Testis (tissue), 3 donors: ENCODE results near the gene KHK. TPM values are rescaled to one million over a fixed set of nuclear protein-coding genes. Genes with fewer than 3 reads are reported as not detected.
"Not testable (repeated sequence)": the region's sequence is repeated elsewhere in the genome, so short reads cannot be mapped to it uniquely, and the experiment has no call there.

Experiments used
- DNase-seq: peaks from one replicate; pipeline ENCODE4 v3.0.0-alpha.2; 2019
- H3K27ac ChIP-seq, 2 donors: fragments of 200-600 bp; sonication (generic); one replicate each; pipeline ENCODE4 v1.5.1; 2019
- H3K27me3 ChIP-seq: fragments of 200-600 bp; sonication (generic); one replicate; pipeline ENCODE4 v1.5.1; 2019
- H3K36me3 ChIP-seq: fragments of 200-600 bp; sonication (generic); one replicate; pipeline ENCODE4 v1.5.1; 2017; ENCODE audit warnings: low read depth; ENCODE audit errors: missing control alignments
- H3K4me1 ChIP-seq: fragments of 200-600 bp; sonication (generic); one replicate; pipeline ENCODE4 v1.5.1; 2019
- H3K4me3 ChIP-seq, 2 donors: fragments of 200-600 bp; sonication (generic); one replicate each; pipeline ENCODE4 v1.5.1; 2017 to 2019
- H3K9me3 ChIP-seq: fragments of 200-600 bp; sonication (generic); one replicate; pipeline ENCODE4 v1.5.1; 2017
- POLR2A ChIP-seq: fragments of 450-650 bp; IDR thresholded peaks from one replicate; pipeline ENCODE4 v1.6.1; 2017; ENCODE audit warnings: antibody characterized with exemption, mild to moderate bottlenecking, moderate library complexity
- WGBS, 2 donors: methylation state at CpG; one replicate each; pipeline ENCODE4 v1.1.5; 2018; 5-methylcytosine and 5-hydroxymethylcytosine counted together
- intact Hi-C: fragments of 100-400 bp; cut with DNase I; formaldehyde crosslinking; loops from one replicate; pipeline ENCODE4 v1.15.1; 2023; ENCODE audit warnings: low total_unique reads
- polyA plus RNA-seq: library from polyadenylated mRNA; stranded (reverse); fragments of 350-450 nt; fragmentation: Illumina TruSeq; extraction: RNeasy Lipid Tissue Mini Kit (QIAGEN cat#74804); gene quantifications from one replicate; pipeline ENCODE4 v1.2.3, GENCODE V29; 2014; ENCODE audit warnings: low read depth, low replicate concordance; ENCODE audit not compliant: insufficient read depth
- total RNA-seq, 2 donors: library from RNA; depleted of rRNA; stranded (reverse); fragments of >200 nt; gene quantifications; one replicate each; pipeline ENCODE4 v1.2.3, GENCODE V29; 2016
- TF ChIP-seq, protein P1 (sequence below), 3 experiments: fragments of 450-650 bp in 2 of 3; fragments of 200-600 bp in 1 of 3; sonication (generic) in 1 of 3; IDR thresholded peaks; one replicate each; pipeline ENCODE4 v1.5.1; 2016 to 2019; ENCODE audit warnings: antibody characterized with exemption in 3 of 3, mild to moderate bottlenecking in 2 of 3, moderate library complexity in 1 of 3

The KHK gene
- total and polyA plus RNA-seq, 3 donors from 2014 or later: 5.3 to 13.4 (median 11.5) TPM

DNA sequence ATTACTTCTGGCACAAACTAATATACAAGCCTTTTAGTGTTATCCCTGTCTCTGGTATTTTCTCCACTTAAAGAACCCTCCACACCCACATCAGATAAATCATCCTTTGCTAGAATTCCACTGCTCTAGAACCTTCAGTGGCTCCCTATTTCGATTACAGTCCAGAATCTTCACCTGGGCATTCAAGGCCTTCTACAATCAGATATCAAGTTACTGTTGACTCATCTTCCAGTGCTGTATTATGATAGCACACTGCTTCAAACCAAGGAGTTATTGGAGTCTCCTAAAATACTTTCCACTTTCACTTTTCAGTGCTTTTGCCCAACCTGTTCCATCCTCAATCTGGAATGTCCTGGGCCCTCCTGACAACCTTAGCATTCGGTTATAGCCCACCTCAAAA is 28.9 kb downstream of the KHK start:
- no peaks in the 10 kb centered on the region for H3K4me1 ChIP-seq
- no peaks in the 10 kb centered on the region for H3K36me3 ChIP-seq
- DNase-seq: no peak
- no peaks in the 10 kb centered on the region for H3K9me3 ChIP-seq
- H3K27me3 ChIP-seq: no peaks in the 10 kb centered on the region
- H3K4me3 ChIP-seq: no peak overlapping the region
- intact Hi-C loops: no loop called here
- no peak overlapping the region for H3K27ac ChIP-seq
- 80 to 91% methylated on average over 2 of the region's 2 CpGs for WGBS, 2 donors
- no peak for TF ChIP-seq POLR2A
- TF ChIP-seq, protein P1, sequence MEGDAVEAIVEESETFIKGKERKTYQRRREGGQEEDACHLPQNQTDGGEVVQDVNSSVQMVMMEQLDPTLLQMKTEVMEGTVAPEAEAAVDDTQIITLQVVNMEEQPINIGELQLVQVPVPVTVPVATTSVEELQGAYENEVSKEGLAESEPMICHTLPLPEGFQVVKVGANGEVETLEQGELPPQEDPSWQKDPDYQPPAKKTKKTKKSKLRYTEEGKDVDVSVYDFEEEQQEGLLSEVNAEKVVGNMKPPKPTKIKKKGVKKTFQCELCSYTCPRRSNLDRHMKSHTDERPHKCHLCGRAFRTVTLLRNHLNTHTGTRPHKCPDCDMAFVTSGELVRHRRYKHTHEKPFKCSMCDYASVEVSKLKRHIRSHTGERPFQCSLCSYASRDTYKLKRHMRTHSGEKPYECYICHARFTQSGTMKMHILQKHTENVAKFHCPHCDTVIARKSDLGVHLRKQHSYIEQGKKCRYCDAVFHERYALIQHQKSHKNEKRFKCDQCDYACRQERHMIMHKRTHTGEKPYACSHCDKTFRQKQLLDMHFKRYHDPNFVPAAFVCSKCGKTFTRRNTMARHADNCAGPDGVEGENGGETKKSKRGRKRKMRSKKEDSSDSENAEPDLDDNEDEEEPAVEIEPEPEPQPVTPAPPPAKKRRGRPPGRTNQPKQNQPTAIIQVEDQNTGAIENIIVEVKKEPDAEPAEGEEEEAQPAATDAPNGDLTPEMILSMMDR (IDR thresholded peaks at IDR 0.05): no peak

DNA sequence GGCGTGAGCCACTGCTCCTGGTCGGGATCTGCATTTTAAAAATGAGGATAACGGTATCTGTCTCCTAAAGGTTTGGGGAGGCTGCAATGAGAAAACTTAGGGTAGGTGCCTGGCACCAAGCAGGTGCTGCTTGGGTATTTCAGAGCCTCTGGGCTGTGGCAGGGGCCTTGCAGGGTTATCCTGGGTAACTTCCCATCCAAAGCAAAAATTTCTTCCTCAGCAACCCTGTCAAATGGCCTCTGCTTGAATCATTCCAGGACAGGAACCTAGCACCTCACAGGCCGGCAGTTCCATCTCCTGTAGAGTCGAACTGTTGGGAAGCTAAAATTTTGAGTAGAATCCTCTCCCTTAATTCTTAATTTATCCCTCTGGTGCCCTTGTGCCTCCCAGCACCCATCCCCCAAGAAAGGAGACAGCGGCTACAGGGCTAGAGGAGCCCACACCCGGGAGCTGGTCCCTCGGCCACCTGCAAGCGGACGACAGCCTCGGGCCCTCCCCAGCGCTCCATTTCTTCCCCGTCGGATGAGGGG is 31.5 kb downstream of the KHK start:
- H3K36me3 ChIP-seq: no peaks in the 10 kb centered on the region
- no peaks in the 10 kb centered on the region for H3K27me3 ChIP-seq
- intact Hi-C loops: no loop called here
- H3K4me3 ChIP-seq: peak overlapping the region; percentile 39 to 56
- TF ChIP-seq POLR2A: no peak
- TF ChIP-seq, protein P1 (IDR thresholded peaks at IDR 0.05): no peak
- no peaks in the 10 kb centered on the region for H3K9me3 ChIP-seq
- H3K27ac ChIP-seq: no peak overlapping the region
- 19 to 42% methylated on average over 3 to 14 of the region's 14 CpGs for WGBS, 2 donors
- peaks cover 4% of the 10 kb centered on the region for H3K4me1 ChIP-seq
- DNase-seq: no peak

DNA sequence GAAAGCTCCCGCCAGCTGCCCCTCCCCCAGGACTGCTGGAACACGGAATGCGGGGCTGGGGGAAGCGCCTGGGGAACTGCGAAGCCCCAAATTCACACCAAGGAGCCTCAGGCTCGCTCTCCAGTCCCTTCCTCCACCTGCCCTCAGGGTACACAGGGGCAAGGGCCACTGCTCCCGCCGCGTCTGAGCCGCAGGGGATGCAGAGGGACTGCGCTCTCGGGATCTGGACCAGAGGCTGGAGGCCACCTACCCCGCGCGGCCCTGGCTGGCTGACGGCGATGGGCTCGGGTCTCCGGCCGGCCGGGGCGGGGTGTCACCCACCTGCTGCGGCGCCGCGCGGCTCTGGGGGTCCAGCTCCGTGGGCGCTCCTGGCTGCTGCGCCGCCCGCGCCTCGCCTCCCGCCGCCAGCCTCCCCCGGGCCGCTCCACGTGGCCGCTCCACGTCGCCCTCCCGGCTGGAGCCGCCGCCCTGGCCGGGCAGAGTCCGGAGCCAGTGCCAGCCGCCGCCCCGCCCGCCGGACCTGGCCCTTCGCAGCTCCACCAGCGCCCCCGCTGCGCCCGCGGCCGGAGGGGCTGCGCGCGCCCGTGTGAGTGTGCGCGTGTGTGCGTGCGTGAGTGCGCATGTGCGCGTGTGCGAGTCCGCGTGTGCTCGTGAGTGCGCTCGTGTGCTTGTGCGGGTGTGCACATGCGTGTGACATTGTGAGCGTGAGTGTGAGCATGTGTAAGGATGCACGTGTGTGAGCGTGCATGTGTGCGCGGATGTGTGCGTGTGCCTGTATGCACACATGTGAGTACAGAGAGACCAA is 32.2 kb downstream of the KHK start, which contains the start of gene CGREF1:
CGREF1 (minus strand) TSS at position 604 of the 805 bp plus-strand sequence. CDS start 14,762 bp downstream, outside the sequence.
- Histone ChIP-seq H3K4me3 (peak within 1 kb of the TSS; percentile 39 to 56), H3K9me3 (no peaks in the 10 kb centered on the region), H3K36me3 (no peaks in the 10 kb centered on the region), H3K4me1 (peaks cover 4% of the 10 kb centered on the region), H3K27ac (no peak within 1 kb of the TSS), H3K27me3 (no peaks in the 10 kb centered on the region)
- 4 to 12% methylated on average over 15 to 38 of the region's 84 CpGs for WGBS, 2 donors
- DNase-seq: no peak
- TF ChIP-seq, protein P1 (IDR thresholded peaks at IDR 0.05): no peak
- TF ChIP-seq POLR2A: no peak
- intact Hi-C loops: no loop called here

DNA sequence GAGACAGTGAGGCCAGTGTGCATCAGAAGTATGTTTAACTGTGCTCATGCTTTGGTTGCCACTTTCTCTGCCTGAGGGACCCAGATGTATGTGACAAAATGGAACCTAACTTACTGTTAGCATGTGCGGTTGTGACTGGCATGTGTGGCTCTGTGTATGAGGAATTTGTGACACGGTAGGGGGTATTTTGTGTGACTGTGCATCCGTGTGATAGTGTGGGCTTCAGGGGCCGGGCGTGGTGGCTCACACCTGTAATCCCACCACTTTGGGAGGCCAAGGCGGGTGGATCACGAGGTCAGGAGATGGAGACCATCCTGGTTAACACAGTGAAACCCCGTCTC is 32.7 kb downstream of the KHK start:
- DNase-seq, H3K36me3 ChIP-seq, H3K27ac ChIP-seq, H3K4me1 ChIP-seq, H3K27me3 ChIP-seq, intact Hi-C loops, H3K9me3 ChIP-seq: not testable (repeated sequence)
- peak overlapping the region in 1 of 2 donors; percentile 56 for H3K4me3 ChIP-seq
- 71 to 78% methylated on average over 8 of the region's 8 CpGs for WGBS, 2 donors

DNA sequence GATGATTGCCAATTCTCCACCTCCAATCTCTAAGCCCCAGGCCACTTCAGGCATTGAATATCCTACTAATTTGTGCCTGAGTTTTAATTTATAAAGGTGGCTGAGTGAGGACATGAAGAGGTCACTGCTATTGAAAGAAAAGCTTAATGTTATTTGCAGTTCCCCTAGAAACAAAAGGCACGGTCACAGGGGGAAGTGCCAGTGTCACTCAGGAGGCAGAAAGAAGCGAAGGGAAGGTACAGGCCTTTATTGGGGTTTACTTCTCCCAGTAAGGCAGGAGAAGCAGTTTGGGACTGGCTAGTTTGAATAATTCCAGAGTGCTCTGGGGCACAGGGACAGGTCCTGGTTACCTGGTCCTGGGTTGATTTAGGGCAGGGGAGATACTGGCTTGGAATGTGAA is 35.3 kb downstream of the KHK start:
- no peak for DNase-seq
- Histone ChIP-seq H3K9me3 (no peaks in the 10 kb centered on the region), H3K27me3 (no peaks in the 10 kb centered on the region), H3K4me1 (peaks cover 4% of the 10 kb centered on the region), H3K27ac (no peak overlapping the region), H3K4me3 (no peak overlapping the region), H3K36me3 (no peaks in the 10 kb centered on the region)
- TF ChIP-seq, protein P1 (IDR thresholded peaks at IDR 0.05): no peak
- TF ChIP-seq POLR2A: no peak
- intact Hi-C loops: no loop called here
- WGBS, 2 donors: 85 to 96% methylated on average over 2 of the region's 2 CpGs
